Measurements from ENCODE around the gene PRKD1. TPM values are rescaled to one million over a fixed set of nuclear protein-coding genes. Genes with fewer than 3 reads are reported as not detected.
"Not testable (repeated sequence)": the region's sequence is repeated elsewhere in the genome, so short reads cannot be mapped to it uniquely, and the experiment has no call there.

Gene PRKD1
- total RNA-seq, 1 experiment from 2014 or later, result 2.3 TPM

- DNase-seq (ENCODE audit: low read depth), result not testable (repeated sequence)
Measured at GRCh38 chr14:29840369-29840892, 87.2 kb downstream of the PRKD1 start.

DNA sequence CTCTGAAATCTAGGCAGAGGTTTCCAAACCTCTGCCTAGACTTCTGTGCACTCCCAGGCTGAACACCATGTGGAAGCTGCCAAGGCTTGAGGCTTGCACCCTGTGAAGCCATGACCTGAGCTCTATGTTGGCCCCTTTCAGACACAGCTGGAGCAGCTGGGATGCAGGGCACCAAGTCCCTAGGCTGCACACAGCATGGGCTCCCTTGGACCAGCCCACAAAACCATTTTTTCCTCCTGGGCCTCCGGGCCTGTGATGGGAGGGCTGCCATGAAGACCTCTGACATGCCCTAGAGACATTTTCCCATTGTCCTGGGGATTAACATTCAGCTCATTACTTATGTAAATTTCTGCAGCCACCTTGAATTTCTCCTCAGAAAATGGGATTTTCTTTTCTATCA is 88.0 kb downstream of the PRKD1 start:
- not testable (repeated sequence) for DNase-seq (ENCODE audit: low read depth)

- DNase-seq (ENCODE audit: low read depth), result no peak
Measured at GRCh38 chr14:29838752-29839151, 88.9 kb downstream of the PRKD1 start.

- DNase-seq (ENCODE audit: low read depth), result no peak
Measured at GRCh38 chr14:29836395-29836794, 91.3 kb downstream of the PRKD1 start.

DNA sequence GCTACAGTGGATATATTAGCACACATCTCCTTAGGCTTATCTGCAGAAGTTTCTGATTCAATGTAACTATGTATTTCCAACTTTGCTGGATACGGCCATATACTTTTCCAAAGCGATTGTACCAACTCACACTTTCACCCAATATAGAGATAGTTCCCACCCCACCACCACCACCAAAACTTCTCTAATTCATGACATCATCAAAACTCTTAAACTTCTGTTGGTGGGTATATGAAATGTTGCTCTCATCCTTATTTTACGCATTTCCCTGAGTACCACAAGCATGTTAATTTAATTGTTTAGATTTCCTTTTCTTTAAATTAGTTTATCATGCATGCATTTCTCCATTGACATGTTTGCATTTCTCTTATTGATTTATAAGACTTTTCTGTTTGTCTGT is 95.6 kb downstream of the PRKD1 start:
- DNase-seq (ENCODE audit: low read depth), result no peak

- DNase-seq (ENCODE audit: low read depth), result no peak
Measured at GRCh38 chr14:29829851-29830250, 97.8 kb downstream of the PRKD1 start.

DNA sequence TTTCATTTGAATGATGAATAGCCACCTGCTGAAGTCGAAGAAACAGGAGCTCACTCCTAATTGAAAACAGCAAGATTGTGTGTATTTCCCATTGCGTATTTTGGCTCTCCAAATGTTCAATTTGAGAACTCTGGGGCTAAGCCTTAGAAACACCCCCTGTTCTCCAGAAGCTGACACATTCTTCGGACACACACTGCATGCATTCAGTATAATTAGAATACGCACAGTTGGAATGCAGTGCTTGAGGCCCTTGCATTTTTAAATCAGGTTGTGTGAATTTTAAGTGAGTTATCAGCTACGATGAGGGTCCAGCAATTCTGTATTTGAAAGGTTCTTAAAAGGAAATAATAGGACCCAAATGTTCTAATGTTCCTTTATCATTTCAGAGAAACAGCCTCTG is 103.8 kb downstream of the PRKD1 start:
- no peak for DNase-seq (ENCODE audit: low read depth)

DNA sequence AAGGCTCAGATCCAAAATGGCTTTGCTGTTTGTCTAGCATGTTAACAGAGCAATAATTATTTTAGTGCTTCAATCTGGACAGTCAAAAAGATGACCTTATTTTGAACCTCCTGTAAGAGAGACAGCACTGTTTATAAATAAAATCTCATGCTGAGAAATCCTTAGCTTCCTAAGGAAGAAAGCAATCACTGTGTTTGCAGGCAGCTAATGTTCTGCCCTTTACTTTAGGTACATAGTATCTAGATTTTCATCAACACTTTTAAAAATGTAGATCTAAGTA is 105.3 kb downstream of the PRKD1 start:
- DNase-seq (ENCODE audit: low read depth), result no peak

GRCh38 chr14:29821661-29822429 is 105.8 kb downstream of the PRKD1 start:
- DNase-seq (ENCODE audit: low read depth), result no peak

DNA sequence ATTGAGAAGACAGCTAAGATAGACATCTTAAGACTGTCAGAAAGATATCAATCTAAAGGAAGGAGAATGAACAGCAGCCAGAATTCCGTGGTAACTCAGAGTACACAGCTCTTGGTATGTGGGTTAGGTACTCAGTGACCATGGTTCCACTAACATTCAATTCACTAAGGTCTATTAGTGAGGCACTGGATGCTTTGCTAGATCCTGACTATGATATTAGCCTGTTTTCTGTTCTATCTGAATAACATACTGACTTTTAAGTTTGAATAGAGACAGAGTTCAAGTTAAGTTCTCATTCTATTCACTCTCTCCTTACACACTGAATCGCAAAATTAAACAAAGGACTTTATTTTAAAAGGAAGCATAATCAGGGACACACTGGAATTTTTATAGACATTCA is 106.4 kb downstream of the PRKD1 start:
- DNase-seq (ENCODE audit: low read depth), result no peak

DNA sequence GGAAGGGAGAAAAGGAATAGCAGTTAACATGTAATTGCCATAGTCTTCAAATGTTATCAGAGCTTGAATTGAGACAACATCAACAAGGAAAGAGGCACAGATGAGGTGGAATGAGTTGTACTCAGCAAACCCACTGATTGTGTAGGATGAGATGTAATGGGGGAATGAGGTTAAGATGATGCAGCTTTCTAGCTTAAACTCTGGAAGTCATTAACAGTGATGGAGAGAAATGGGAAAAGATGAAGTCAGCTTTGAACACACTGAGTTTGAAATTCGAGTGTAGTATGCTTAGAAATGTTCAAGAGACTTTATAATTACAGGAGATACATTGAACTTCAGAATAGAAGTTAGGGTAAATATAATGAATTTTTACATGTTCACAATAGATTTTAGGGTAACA is 106.9 kb downstream of the PRKD1 start:
- DNase-seq (ENCODE audit: low read depth), result no peak

DNA sequence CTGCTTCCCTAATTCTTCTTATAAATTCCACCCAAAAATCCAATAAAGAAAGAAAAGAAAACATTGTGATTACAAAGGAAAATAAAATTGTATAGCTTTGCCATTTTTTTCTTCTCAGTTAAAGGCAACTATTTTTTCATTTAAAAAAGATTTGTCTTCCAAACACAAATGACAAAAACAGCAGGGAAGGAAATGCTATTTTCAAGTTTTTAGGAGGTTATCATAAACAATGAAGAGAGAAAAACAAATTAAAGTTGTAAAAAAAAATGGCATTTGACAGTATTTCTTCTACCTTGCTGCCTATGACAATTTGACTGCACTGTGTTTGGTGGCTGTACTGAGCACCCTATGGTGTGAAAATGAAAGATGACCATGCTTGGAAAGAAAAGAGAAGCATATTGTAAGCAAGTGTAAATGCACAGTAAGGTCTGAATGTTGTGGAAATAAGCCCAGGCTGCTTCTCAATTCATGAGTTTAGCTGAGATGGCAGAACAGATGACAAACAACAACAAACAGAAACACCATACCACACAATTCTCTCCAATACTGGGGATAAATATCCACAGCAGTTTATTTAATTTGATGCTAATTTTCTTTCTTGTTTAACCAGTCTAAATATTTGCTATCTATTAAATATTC is 109.8 kb downstream of the PRKD1 start:
- no peak for DNase-seq (ENCODE audit: low read depth)

GRCh38 chr14:29815016-29815674 is 112.5 kb downstream of the PRKD1 start:
- no peak for DNase-seq (ENCODE audit: low read depth)

DNA sequence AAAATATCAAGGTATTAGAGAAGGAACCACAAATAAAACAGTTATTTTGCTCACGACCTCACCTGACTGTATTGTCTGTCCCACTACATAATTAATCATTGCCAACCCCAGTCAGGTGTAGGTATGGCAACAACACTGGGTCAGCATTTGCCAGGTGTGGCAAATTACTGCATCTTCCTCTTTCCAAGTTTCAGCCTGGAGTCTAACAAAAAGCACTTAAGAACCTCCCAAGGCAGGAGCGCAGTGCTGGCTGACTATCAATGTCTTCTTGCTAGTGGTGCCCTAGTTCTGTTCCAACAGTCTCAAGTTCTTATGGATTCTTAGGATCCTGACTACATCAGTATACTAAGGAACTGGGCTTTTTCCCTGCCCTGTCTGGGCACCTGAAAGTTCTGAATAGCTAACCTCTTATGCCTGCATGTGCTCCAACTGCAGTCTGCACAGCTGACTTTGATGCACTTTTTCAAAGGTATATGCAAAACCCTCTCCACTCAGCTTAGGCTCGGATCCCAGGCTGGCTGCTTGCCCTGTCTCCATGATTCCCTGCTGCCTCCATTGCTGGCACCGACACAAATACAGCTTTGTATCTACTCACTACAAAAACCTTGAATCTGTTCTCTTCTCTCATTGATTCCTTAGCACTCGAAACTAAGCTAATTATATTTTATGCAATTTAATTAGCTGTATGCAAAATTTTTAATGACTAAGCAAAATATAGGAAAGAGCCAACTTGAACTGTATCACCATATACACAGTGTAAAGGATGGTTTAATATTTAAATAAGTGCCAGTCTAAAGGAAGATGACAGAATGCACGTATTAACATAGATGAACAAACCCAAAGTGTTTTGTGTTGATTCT is 113.3 kb downstream of the PRKD1 start:
- DNase-seq (ENCODE audit: low read depth), result no peak

GRCh38 chr14:29810682-29811081 is 117.0 kb downstream of the PRKD1 start:
- no peak for DNase-seq (ENCODE audit: low read depth)

GRCh38 chr14:29810064-29810463 is 117.6 kb downstream of the PRKD1 start:
- no peak for DNase-seq (ENCODE audit: low read depth)

- no peak for DNase-seq (ENCODE audit: low read depth)
Measured at GRCh38 chr14:29806124-29806517, 121.5 kb downstream of the PRKD1 start.

DNA sequence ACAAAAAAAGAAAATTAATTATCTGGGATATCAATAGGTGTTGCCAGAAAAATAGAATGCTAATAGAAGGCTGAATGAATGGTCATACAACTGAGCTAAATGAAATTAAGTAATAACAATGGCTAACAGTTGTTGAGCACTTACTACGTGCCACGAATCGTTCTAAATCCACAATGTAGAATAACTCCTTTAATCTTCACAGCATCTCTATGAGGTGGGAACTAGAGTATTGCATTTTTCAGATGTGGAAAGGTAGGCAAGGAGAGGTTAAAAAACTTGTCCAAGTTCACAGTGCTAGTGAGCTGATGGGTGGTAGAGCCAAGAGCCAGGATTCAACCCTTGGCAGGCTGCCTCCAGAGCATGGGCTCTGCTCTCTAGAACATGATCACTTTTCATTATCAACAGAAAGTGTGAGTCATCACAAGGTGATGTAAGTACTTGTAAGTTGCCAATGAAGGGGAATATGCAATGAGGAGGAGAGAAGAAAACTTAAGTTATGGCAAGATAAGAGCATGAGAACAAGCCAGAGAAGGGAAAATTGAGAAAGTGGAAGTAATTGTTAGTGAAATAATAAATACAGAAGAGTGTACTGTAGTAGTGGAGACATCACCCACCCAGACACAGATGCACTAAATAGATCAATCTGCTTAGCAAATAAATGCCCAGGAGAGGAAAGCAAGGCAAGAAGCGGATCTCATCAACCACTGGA is 122.1 kb downstream of the PRKD1 start:
- DNase-seq (ENCODE audit: low read depth), result peak; percentile 79

GRCh38 chr14:29804481-29805266 is 123.0 kb downstream of the PRKD1 start:
- DNase-seq (ENCODE audit: low read depth), result no peak

DNA sequence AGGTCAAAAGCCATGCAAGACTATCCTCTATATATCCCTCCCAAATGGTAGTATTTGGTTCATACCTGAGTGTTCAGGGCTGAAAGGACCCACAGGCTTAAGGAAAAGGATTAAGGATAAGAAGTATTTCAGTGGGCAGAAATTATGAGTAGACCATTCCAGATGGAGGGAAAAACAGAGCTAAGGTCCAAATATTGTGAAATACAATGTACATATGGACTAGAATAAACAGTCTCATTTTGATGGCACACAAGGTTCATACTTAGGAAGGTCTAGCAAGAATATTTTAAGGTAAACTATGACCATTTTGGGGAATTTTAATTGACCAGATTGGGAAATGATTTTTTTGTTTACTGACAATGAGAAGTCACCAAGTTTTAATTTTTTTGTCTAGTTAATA is 124.6 kb downstream of the PRKD1 start:
- DNase-seq (ENCODE audit: low read depth), result no peak
